Testis (tissue), 2 donors: ENCODE results near the gene YTHDF1.

Experiments used
- CTCF ChIP-seq, 3 experiments: fragments of 450-650 bp in 2 of 3; fragments of 200-600 bp in 1 of 3; sonication (generic) in 1 of 3; IDR thresholded peaks; one replicate each; pipeline ENCODE4 v1.5.1; 2016 to 2019; ENCODE audit warnings: antibody characterized with exemption in 3 of 3, mild to moderate bottlenecking in 2 of 3, moderate library complexity in 1 of 3
- POLR2A ChIP-seq: fragments of 450-650 bp; IDR thresholded peaks from one replicate; pipeline ENCODE4 v1.6.1; 2017; ENCODE audit warnings: antibody characterized with exemption, mild to moderate bottlenecking, moderate library complexity

- TF ChIP-seq CTCF (IDR thresholded peaks at IDR 0.05) (no peak), POLR2A (no peak)
Measured at GRCh38 chr20:63254232-63254605, 38.3 kb upstream of the YTHDF1 start, which contains the start of gene NKAIN4.
